GM19043 (cell line): Measurements from ENCODE around the gene CHST1.

Source experiments
- ATAC-seq: cut with Tn5 transposase; IDR thresholded peaks from one replicate; pipeline ENCODE4 v1.9.1; 2021; ENCODE audit warnings: low read depth; ENCODE audit not compliant: unreplicated experiment

CHST1 gene

DNA sequence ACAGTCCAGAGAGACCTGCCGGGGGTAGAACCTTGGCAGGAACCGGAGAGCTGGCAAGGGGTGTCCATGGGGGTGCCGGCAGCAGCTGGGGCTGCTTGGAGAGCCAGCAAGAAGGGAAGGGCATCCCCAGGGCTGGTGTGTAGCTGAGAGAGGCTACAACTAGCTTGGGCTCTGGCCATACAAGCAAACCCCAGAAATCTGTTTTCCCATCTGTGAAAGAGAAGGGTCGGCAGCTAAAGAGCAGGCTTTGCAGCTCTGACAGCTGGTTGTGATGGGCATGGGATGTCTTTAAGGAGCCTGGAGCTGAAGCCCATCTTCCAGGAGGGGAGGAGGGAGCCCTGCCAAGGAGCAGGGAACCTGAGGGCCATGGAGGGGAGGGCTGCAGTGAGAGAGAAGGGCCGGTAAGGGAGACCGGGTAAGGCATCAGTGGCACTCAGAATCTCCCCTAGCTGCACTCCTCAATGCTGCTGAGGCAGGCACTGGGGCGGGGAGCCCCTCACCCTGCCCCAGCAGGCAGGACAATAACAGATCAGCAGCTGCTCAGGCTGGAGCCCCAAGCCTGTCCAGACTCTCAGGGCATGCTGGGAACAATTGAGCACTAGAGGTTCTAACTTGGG is 3.9 kb downstream of the CHST1 start:
- ATAC-seq: no peak

GRCh38 chr11:45660729-45661438 is 4.5 kb downstream of the CHST1 start:
- ATAC-seq: no peak

DNA sequence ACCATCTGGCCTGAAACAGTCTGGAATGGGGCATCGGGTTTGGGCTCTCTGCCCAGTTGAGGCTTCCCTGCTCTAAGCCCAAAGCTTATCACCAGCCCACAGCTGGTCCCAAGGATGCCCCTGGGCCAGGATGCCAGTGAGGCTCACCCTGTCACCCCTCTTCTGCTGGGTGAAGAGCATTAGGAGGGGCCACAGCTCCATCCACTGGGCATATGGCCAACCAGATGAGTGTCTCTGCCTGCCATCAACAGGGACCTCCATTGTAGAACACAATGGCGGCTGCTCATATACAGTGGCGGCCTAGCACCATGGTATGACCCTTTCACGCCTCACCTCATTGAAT is 5.6 kb downstream of the CHST1 start:
- ATAC-seq: no peak

- ATAC-seq: no peak
Measured at GRCh38 chr11:45659031-45659817, 6.2 kb downstream of the CHST1 start.

- no peak for ATAC-seq
Measured at GRCh38 chr11:45658292-45658991, 7.0 kb downstream of the CHST1 start.

GRCh38 chr11:45657496-45658260 is 7.7 kb downstream of the CHST1 start:
- ATAC-seq: no peak

DNA sequence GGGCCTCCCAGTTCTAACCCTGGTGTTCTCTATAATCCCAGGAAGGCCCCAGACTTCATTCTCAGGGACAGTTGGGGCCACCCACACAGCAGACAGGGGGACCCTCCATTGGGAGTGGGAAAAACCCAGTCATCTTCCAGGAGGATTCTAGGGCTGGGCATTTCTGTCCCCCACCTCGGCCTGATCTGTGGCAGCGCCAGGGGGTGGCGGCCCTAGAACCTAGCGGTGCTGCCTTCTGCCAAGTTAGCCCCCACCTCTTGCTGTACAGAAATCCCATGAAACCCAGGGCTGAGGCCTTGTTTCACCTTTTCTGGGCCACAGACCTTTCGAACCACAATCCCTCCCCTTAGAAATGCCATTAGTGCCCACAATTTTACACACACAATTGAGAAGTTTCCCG is 9.6 kb downstream of the CHST1 start:
- no peak for ATAC-seq

DNA sequence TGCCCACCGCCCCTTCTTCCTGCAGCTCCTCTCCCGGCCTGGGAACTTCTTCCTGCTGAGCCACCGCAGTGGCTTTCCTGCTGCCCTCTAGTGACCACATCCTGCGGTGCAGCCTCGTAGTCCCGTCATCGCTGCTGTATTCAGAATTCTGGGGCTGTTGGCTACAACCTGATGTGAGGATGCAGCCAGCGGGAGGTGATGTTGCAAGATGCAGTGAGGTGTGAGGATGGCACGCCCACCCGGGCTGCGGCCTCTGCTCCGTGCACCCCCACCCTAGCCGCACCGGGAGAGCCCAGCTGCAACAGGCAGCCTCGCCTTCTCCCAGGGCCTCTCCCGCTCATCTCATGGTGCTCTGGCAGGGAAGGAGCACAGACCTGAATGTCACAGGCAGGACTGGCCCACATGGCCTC is 10.1 kb downstream of the CHST1 start:
- ATAC-seq: no peak

DNA sequence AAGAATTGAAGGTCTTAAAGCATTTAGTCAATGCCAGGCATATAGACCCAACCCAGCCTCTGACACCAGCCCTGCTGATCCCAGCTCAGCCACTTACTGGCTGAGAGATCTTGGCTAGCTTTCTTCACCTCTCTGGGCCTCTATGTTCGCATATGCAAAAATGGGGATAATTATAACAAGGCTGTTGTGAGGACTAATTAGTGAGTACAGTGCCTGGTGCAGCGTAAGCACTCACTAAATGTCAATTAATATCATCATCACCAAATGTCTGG is 10.5 kb downstream of the CHST1 start:
- ATAC-seq: no peak

- ATAC-seq: no peak
Measured at GRCh38 chr11:45654231-45655011, 11.0 kb downstream of the CHST1 start.

- ATAC-seq: no peak
Measured at GRCh38 chr11:45653277-45653676, 12.1 kb downstream of the CHST1 start.

GRCh38 chr11:45652781-45653180 is 12.6 kb downstream of the CHST1 start:
- ATAC-seq: no peak

- no peak for ATAC-seq
Measured at GRCh38 chr11:45651841-45652749, 13.3 kb downstream of the CHST1 start.

GRCh38 chr11:45651156-45651555 is 14.3 kb downstream of the CHST1 start:
- ATAC-seq: no peak

- ATAC-seq: no peak
Measured at GRCh38 chr11:45650166-45651095, 15.0 kb downstream of the CHST1 start.

- no peak for ATAC-seq
Measured at GRCh38 chr11:45649544-45650165, 15.8 kb downstream of the CHST1 start.

GRCh38 chr11:45648931-45649330 is 16.5 kb downstream of the CHST1 start:
- no peak for ATAC-seq
